ENCODE data around the gene QRFP.

The QRFP gene

GRCh38 chr9:130847306-130848217 lies 49.0 kb downstream of the QRFP start:
- ATAC-seq: no peak

- no peak for ATAC-seq
Measured at GRCh38 chr9:130846487-130847305, 49.9 kb downstream of the QRFP start.

GRCh38 chr9:130845901-130846481 lies 50.6 kb downstream of the QRFP start:
- no peak for ATAC-seq

- no peak for ATAC-seq
Measured at GRCh38 chr9:130845254-130845653, 51.4 kb downstream of the QRFP start.

- no peak for ATAC-seq
Measured at GRCh38 chr9:130844044-130844451, 52.6 kb downstream of the QRFP start.

- ATAC-seq: no peak
Measured at GRCh38 chr9:130843049-130843908, 53.3 kb downstream of the QRFP start.

Measured in activated CD4-positive, CD25-positive, alpha-beta regulatory T cell treated with anti-CD3 and anti-CD28 coated beads, Interleukin-2, amount 50 U/mL, for 24 hours (primary cell).